Daoy (cell line): ENCODE results near the gene DTNBP1. TPM values are rescaled to one million over a fixed set of nuclear protein-coding genes. Genes with fewer than 3 reads are reported as not detected.

Experiments used
- DNase-seq: peaks from one replicate; pipeline ENCODE4 v3.0.0-alpha.2; 2015; ENCODE audit warnings: low read depth
- total RNA-seq: library from RNA; depleted of rRNA; stranded (reverse); fragments of >200 nt; shearing (Covaris generic); gene quantifications from 2 replicates; pipeline ENCODE4 v1.2.3, GENCODE V29; 2014

The DTNBP1 gene
- total RNA-seq, 1 experiment from 2014 or later: 18.9 TPM

DNA sequence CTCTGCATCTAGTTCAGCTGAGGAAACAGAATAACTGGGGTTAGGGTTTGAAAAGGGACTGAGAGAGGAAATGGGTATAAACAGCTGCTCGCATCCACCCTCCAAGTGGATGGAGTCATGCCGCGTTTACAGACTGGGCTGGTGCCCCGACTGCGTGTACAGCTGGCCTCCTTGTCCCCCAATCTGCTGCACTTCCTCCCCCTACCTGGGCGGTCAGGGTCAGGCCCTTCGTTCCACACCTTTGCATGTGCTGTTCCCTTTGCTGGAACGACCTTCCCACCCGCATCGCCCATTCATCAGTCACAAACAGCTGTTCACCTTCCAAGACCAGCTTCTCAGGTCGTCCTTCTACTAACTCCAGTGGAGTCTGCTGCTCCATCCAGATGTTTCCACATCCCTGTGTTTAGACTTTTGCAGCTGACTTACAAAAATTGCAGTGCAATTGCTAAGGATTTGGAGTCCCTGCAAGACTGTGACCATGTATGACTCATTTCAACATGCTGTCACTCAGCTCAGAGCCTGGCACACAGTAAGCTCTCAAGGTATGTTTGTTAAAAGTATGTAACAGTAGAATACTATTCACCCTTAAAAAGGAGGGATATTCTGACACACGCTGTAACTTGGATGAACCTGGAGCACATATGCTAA is 129.3 kb downstream of the DTNBP1 start:
- no peak for DNase-seq

DNA sequence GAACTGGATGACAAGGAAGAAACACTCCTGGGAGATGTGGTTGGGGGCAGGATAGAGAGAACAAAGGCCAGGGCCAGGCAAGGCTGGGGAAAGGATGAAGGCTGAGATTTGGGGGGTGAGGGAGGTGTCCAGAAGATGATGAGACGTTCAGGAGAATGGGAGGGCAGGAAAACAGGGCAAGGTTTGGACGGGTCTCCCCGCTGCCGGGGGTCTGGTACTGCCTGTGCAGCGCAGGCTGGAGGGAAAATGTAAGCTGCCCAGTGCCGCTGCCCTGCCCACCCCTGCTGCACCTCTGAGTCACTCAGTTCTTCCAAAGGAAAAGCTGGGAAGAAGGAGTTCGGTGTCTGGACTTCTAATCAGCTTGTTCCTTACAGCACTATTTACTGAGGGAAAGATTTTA is 130.9 kb downstream of the DTNBP1 start:
- DNase-seq: no peak

DNA sequence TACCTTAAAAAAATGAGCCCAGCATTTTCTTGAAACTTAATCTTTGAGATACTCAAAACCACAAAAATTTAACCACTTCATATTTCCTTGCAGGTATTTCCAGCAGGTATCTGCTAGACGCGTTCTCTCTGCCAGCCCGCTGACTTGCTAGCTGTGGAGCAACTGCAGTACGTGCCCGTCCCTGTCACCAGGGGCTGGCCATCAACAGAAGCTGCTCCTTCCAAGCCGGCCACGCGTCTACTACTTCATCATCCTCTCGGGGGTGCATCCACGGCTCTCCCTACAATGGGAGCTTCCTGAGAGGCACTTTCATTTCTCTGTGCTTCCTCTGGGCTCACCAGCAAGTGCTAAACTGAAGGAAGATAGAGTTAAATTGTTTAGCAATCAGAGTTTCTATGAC is 132.4 kb downstream of the DTNBP1 start:
- DNase-seq: no peak

DNA sequence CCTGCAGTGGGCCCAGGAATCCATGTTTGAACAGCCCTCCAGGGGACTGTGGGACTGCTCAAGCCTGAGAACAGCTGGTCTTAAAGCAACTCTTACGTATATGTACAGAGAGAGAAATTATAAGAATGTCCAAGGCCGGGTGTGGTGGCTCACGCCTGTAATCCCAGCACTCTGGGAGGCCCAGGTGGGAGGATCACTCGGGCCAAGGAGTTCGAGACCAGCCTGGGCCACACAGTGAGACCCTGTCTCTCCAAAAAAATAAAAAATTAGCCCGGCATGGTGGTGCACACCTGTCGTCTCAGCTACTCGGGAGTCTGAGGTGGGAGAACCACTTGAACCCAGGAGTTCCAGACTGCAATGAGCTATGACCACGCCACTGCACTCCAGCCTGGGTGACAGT is 134.0 kb downstream of the DTNBP1 start:
- DNase-seq: no peak

DNA sequence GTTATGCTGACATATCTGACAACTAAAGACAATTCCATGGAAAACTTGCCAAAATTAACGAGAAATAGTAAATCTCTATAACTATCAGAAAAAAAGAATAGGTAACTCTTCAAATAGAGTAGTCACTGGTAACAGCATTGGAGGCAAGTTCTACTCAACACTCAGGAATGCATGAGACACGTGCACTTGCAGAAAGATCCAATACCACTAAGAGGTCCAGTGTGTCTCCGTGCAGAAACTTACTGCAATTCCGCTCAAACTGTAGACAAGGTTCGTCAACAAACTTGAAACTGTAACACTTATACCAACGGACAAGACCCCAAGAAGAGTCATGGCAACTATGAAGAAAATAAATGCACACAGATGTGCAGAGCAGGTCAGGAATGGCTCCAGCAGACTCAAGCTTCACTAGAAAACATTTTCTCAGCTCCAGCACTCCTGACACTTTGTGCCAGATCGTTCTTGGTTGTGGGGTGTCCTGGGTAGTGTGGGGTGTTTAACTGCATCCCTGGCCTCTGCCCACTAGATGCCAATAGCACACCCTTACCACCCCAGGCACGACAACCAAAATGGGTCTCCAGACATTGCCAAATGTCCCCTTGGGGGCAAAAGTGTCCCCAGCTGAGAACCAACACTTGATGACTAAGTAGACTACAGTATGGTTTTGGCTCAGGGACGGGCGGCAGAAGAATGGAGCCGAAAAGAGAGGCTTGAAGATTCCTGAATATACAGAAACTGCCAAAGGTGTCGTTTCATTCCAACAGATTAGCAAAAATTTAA is 134.8 kb downstream of the DTNBP1 start:
- DNase-seq: no peak

DNA sequence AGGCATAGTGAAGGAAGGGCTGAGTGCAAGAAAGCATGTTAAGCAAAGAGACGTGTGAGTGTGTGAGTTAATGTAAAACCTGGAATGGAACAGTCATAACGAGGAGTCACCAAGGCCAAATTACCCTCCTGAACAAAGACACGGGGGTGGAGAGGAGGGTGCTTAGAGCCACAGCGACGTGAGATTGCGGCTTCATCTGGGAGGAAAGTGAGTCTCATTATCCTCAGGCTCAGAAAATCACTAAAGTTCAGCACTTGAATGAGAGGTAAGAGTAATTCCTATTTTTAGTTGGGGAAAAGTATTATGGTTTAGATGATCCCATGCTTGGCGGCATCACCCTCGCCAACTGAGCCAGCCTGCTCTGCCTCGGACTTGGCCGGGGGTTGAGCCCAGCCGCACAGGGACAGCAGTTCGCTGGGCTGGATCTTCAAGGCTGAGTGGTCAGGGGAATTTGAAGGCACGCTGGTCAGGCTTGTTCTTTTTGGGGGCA is 136.6 kb downstream of the DTNBP1 start:
- DNase-seq: no peak

DNA sequence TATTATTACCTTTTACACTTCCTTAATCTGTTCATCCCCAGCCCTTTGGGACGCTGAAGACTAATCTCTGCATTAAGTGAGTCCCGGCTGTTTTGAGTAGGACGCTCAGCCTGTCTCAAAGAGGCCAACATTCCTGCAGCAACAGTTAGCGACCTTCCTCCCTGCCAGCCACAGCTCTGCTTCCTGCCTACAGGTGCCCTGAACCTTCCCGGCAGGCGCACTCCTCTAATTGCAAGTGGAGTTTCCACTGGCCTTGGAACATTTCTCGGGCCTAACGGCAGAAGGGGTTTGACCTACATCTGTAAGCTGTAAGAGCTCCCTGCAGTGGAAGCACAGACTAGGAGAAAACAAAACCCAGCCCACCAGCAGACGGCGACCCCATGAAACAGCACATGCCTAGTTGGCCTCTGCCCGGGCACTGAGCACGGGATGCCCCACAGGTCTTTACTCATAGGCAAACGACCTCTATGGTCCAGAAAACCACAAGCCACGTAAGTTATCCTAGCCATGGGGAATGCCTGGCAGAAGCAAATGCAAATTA is 137.9 kb downstream of the DTNBP1 start:
- DNase-seq: no peak

DNA sequence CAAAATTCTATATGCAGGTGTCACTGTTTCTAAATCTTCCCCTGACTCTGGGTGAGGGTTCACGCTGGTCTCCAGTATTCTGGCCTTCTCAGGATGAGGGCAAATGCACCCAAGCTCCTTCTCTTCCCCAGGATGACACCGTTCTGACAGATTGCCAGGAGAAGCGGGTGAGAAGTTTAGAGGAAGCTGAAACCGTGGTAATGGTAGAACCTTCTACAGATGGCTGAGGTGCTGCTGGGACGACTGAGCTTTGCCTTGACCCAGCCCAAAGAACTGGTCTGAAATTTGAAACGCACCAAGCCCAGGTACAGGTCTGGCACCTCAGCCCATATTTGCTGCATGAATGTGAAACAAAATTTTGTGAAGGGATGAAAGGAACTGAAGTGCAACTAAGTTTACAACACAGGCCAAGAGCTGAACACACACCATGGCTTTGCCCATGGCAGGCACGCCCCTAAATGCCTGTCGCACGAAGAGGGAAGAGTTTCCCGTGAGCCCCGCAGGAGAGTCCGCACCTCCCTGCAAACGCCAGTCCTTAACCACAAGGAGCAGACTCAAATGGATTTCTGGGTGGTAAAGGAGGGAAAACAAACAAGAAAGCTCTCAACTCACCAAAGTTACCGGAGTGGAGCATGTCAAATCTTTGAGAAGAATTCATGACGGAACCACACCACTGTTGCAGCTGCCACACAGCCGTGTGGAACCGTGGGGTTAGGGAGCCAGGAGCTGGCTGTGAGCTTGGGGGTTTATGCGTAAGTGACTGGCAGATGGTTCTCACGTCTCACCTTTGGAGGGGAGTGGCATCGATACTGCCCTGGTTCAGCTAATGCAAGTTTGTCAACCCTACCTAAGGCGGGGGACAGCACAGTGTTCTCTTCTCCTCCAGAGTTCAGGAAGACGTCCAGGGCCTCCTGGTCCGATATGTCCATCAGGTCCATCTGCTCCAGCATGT is 138.9 kb downstream of the DTNBP1 start:
- DNase-seq: no peak

DNA sequence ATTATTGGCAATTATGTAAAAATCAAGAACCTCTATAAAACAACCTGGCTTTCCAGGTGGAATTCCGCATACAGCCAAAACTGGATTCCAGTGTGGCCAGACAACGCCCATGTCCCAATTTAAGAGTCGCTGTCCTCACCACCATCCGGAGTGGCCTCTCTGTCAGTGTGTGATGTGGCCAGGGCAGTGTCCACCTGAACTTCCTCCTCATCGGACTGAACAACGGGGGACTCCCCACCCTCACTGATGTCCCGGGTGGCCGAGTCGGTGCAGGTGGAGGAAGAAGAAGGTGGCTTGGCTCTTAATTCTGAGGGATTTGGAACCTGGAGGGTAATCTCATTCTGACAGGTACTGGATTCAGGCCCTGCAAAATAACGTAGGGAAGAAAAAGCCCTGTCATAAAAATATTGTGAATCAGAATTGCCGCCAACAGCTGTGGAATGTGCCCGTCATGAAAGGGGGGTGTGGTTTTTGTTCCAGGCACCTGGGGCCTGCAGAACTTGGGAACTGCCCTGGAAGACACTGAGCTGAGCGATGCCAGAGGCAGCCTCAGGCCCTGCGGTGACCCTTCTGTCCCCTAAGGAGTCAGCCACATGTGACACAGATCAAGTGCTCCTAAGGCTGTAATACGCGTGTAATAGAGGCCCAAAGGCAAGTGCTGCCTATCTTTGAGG is 139.8 kb downstream of the DTNBP1 start:
- no peak for DNase-seq

DNA sequence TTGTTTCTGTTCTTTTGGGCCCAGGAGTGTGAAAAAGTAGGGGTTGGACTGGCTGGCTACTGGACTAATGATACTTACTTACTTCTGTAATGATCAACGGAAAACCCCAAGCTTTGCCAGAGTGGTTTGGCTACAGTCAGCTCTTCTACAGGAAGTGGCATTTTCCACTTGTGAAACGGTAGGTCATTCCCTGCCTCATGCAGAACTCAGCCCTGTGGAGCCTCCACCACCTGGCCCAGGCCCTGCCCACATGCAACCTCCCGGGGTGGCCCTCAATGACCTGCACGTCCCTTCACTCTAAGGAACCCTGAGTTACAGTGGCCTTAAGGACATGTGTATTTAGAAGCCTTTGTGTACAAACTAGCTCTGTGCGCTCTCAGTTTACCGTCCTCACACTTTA is 140.4 kb downstream of the DTNBP1 start:
- no peak for DNase-seq

DNA sequence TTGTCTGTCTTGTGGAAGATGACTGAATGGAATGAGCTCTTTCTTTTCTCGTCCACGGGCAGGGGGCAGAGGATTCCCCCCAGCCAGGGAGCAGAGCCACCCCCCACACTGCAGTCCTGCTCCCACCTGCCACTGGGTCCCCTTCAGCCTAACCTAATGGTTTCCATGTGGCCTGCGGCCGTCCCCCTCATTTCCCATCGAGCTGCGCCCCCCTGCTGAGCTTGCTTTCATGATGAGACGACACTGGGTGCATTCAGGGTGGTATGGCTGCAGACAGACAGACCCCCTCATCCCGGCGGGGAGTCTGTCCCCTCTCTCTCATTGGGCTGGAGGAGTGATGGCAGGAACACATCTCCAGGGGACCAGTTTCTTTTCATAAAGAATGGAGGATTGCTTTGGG is 140.8 kb downstream of the DTNBP1 start:
- no peak for DNase-seq

DNA sequence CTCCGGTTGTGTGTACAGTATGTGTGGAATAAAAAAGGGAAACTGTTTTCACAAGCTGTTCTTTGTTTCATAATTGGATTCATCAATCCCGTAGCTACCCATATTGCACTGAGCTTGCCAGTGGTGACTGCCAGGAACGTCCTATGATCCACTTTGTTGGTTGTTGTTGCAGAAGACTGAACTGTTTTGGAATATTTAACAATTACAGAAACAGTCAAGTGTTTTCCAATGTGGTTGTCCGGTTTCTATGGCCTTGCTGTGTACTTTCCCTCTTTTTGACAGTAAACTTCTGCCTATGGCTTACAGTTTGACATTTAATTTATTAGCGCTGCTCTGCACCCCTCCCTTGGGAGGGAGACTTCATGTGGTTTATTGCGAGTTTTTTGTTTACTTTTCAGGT is 141.2 kb downstream of the DTNBP1 start:
- no peak for DNase-seq

DNA sequence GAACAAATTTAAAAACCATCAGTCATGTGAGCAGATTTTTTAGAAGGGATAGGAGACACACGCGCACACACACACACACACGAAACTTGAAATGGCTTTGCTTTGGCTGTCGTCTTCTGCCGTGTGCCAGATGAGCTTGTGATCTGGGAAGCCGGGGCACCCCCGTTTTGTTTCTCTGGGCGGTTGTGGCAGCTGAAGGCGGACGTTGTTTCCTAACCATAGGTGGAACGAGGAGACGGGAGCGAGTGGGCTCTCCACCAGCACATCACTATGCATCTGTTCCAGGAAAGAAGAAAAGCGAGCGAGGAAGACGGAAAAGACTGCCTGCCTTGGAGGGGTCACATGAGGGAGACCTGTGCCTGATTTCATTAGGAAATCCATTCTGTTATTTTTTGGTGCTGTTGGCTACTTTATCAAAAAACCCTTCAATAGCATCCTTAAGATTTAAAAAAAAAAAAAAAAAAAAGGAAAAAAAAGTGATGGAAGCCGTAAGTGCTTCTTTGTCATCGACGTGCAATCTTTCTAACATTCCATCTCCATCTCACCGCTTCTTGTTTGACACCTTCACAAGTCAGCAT is 142.1 kb downstream of the DTNBP1 start:
- no peak for DNase-seq

DNA sequence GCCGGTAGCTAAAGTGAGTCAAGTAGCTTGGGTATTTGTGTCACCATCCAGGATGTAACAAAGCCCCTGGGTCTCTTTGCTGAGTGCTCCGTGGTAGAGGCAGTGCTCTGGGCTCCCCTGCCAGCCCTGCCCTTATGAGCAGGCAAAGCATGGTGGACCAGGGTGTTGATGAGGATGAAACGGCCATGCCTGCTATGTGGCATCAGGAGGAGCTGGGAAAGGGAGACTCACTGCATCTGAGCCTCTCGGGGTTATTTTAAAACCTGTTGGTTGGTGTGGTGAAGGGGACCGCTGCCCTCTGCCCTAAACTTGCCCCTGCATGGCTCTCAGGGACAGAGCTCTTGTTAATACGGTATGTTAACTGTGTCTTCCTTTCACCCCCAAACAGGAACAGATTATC is 143.1 kb downstream of the DTNBP1 start:
- no peak for DNase-seq

DNA sequence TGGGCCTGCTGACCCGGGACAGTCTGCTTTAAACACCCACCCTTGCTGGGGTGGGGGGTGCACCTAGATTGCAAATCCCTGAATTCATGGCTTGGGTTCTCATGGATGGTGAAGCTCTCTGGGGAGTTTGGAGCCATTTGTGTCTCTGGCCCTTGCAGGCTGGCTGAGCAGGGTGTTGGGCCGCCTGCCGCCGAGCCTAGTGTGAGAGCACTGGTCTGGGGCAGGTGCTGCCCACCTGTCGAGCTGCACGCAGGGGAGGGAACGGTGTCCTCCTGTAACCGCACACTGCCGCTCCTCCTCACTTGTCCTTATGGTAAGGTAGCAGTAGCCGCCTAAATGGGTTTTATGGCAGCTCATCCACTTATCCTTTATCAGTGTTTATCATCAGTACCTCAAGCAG is 143.9 kb downstream of the DTNBP1 start:
- DNase-seq: no peak

DNA sequence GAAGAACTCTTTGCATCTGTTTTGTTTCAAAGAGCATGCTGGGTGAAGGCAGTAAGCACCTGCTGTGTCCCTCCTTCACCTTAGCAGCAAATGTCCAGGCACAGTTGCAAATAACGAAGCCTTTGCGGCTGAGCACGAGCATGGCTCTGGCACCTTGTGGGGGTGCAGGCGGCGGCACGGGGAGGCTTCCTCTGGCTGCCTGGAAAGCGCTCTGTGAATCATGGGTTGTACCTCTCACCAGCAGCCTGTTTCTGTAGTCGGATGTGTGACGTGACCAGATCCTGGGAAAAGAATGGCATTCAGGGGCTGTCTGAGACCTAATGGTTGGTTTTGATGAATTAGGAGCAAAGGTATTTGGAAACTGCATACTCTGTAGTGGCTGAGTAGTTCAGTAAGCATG is 144.8 kb downstream of the DTNBP1 start:
- no peak for DNase-seq

DNA sequence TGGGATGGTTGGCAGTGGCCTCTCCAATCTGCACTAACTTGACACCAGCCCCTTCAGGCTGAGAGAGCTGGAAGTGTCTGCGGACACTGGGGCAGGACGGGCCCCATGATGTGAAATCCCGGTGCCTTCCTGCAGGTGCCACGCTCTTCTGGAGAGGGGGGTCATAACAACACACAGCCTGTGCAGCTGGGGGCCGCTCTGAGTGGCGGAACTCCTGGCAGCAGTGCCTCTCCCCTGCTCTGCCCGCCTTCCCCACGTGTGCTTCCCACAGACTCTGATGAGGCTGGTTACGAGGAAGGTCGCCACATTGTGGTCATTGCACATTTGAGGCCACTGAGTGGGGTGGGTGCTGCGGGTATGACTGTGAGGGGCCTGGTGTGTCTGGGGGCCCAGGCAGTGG is 145.2 kb downstream of the DTNBP1 start:
- DNase-seq: no peak

DNA sequence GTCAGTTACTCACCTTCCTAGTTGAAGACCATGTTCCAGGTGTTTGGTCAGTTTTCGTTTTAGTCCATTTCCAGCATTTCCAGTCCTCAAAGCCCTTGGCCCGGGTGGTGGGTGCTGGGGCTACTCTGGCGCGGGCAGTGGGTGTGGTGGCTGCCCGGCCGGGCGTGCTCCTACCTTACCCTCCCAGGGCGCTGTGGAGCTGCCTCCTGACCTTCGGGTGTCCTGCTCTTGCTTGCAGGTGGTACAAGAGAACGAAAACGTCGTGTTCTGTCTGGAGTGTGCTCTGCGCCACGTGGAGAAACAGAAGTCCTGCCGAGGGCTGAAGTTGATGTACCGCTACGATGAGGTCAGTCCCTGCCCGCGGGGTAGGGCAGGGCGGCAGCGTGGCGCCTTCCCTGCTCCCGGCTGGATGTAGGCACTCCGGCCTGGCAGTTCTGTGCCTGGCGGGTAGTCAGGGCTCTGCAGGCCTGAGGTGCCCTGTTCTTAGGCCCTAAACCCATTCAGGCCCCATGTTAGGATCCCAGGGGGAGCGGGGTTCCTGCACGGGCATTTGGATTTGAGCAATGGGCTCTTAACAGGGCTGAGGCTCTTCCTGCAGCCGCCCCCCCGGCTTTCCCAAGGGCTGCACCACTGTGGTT is 145.8 kb downstream of the DTNBP1 start:
- no peak for DNase-seq

DNA sequence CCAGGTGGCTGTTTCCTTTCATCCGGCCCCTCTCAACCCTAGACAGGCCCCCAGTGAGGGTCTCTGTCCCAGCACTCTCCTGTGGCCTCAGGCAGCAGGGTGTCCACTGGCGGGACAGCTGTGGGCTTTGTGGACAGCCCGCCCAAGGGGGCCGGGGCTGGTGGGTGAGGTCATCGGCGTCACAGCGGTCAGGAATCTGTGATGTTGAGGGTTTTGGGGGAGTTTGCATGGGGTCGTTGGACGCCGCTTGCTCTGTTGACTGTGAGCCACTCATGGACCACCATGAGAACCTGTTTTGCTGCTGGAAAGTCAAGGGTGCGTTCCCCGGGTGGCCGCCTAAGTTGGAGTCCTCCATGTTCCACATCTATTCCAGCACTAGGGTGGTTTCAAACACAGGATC is 146.4 kb downstream of the DTNBP1 start:
- DNase-seq: no peak

DNA sequence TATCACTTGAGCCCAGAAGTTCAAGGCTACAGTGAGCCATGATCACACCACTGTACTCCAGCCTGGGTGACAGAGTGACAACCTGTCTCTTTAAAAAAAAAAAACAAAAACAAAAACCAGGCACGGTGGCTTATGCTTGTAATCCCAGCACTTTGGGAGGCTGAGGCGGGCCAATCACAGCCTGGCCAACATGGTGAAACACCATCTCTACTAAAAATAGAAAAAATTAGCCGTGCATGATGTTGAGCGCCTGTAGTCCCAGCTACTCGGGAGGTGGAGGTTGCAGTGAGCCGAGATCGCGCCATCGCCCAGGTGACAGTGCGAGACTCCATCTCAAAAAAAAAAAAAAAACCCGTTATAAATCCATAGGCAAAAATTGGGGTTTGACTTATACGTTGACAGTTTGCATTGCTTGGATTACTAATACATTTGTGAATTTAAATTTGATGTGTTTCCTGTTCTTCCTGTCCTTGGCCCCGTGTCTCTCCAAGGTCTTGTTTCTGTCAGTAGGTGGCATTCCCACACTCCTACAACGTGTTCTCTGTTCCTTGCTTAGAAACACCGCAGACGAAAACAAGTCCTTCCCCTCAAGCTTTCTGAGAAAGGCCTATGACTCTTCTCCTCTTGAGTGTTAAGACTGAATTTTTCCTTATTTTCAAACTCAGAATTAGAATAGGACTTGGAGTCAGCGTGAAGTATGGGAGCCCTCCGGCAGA is 147.0 kb downstream of the DTNBP1 start:
- DNase-seq: no peak
